GM12875 (cell line): Measurements from ENCODE around the gene WASHC4.

Source experiments
- H3K4me3 ChIP-seq: one replicate; pipeline ENCODE4 v1.5.1; 2011; ENCODE audit warnings: low read depth, low read length, control low read depth
- TF ChIP-seq, protein P1 (sequence below): IDR thresholded peaks from 2 replicates; pipeline ENCODE4 v1.5.1; 2011; ENCODE audit warnings: low read depth, mild to moderate bottlenecking, control low read depth, inconsistent platforms, low read length, moderate library complexity, borderline replicate concordance; ENCODE audit not compliant: insufficient read depth

WASHC4 gene

DNA sequence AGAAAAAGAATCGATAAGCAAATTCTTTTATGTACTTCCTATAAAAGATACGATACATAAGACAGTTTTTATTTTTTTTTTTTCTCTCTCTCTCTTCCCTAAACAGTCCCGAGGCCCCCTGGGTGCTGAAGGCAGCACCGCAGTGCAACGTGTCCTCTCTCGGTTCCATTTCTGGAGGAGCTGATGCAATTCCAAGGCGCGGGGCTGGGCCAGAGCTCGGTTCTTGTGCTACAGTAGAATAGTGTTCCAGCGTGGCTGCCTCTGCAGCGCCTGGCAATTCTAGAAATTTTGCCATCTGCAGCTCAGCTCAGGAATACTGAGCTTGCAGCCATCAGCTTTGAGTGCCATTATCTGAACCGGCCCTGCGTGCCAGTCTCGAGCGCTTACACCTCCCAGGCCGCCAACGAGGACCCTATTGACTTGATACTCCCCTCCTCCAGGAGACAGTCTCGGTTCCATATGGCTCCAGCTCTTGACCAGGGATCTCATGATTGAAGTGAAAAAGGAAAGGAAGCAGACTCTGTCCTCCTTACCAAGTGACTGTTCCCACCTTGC lies 23.9 kb upstream of the WASHC4 start:
- TF ChIP-seq, protein P1, sequence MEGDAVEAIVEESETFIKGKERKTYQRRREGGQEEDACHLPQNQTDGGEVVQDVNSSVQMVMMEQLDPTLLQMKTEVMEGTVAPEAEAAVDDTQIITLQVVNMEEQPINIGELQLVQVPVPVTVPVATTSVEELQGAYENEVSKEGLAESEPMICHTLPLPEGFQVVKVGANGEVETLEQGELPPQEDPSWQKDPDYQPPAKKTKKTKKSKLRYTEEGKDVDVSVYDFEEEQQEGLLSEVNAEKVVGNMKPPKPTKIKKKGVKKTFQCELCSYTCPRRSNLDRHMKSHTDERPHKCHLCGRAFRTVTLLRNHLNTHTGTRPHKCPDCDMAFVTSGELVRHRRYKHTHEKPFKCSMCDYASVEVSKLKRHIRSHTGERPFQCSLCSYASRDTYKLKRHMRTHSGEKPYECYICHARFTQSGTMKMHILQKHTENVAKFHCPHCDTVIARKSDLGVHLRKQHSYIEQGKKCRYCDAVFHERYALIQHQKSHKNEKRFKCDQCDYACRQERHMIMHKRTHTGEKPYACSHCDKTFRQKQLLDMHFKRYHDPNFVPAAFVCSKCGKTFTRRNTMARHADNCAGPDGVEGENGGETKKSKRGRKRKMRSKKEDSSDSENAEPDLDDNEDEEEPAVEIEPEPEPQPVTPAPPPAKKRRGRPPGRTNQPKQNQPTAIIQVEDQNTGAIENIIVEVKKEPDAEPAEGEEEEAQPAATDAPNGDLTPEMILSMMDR = no peak

DNA sequence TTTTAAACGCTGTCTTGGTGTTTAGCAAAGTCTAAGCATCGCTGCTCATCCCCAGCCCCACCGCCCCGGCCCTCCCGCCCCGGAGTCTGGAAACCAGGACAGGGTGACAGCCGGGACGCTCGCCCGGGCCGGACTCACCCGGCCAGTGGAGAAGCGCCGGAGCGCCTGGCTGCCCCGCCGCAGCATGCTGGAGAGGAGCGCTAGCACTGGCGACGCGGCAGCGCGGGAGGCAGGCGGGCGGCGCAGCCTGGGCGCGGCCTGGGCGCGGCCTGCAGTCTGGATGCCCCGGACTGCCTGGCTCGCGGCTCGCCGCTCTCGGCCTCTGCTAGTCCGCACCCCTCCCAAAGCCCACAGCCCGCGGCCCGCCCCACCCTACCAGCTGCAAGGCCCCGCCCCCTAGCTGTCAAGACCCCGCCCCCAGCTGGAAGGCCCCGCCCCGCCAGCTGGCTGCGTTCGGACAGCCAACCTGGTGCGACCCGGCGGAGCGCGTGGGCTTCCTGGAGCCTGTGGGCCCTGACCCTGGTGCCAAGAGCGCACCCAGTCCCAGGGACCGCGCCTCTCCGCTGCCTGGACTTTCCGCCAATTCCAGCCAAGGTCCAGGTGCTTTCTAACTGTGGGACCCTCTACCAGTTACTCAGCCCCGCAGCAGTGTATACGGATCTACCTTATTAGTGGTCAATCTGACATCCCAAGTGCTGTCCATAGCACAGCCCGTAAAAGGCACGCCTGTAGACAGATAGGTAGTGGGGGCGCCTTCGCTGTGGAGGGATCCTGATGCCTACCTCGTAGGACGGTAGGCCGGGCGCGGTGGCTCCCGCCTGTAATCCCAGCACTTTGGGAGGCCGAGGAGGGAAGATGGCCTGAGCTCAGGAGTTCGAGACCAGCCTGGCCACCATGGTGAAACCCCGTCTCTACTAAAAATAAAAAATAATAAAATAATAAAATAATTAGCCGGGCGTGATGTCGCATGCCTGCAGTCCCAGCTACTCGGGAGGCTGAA lies 23.0 kb upstream of the WASHC4 start, which contains the start of gene ALDH1L2:
TSS of gene ALDH1L2 (minus strand) at position 208 of the 1,000 bp plus-strand sequence. CDS start at position 186, 22 bp downstream.
- TF ChIP-seq, protein P1 = no peak
- peak within 1 kb of the TSS; percentile 66 for H3K4me3 ChIP-seq

More for the DNA sequence above, 23.9 kb upstream of the WASHC4 start:
- peak overlapping the region; percentile 66 for H3K4me3 ChIP-seq

DNA sequence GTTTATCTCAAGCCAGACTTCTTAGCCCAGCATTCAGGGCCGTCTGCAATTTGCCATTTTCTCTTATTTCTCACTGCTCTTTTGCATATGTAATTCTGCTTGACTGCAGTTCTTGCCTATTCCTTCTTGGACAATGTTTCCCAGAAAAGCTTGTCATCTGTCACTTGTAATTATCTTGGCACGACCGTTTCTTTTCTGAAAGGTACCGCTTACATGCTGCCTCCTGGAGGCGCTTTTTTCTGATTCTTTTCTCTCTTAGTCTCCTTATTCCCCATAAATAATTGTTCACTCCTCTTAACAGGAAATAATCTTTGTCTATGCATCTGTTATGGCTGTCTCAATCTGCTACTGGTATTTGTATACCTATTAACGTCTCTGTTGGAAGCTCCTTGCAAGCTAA lies 22.0 kb upstream of the WASHC4 start:
- H3K4me3 ChIP-seq = no peak overlapping the region
- TF ChIP-seq, protein P1 = no peak

- TF ChIP-seq, protein P1 = no peak
- no peak overlapping the region for H3K4me3 ChIP-seq
Measured at GRCh38 chr12:105089817-105090216, 17.7 kb upstream of the WASHC4 start.

DNA sequence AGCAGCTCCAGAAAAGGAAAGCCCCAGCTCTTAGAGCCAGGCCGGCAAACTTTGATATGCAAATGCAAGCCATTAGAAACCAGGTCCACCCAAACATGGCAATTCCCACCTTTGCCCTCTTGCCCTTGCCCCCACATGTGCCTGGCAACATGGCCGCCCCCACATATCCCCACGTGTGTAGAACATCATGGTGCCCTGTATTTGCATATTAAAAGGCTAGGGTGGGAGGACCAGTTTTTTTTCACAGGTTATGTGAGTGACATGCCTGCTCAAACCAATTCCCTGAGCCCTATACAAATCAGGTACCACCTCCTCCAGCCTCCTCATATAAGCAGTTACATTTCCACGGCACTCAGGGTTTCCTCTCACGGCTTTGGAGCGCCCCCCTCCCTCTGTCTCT lies 17.2 kb upstream of the WASHC4 start:
- H3K4me3 ChIP-seq = no peak overlapping the region
- TF ChIP-seq, protein P1 = no peak

DNA sequence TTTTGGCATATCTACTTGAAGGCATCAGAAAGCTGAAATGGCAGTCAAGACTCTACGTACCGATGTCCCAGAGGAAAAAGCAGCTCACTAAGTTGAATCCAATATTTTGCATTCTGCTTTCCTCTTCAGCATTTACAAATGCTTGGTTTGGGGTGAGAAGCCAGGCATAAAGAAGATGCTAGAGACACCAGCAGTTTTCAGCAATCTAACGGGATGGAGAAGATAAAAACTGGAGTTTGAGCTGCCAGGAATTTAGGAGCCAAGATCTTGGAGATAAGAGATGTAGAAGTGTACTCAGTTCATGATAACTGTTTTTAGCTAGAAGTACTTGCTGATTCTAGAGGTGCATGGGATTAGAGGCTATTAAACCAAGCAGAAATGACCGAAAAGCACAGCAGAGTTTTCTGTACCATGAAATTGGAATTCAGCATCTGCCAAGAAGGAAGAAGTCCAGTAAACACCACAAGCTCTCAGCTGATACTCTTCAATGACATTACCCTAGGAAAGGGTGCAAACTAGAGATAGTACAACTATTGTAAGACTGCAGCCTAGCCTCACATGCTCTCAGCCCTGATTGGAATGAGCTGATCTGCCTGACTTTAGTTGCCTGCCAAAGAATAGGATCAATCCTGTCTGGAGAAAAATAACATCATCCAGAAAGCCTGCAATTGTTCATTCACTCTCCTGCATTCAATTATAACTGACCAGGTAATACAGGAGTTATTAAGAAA lies 15.9 kb upstream of the WASHC4 start:
- TF ChIP-seq, protein P1 = no peak
- H3K4me3 ChIP-seq = no peak overlapping the region
